WERI-Rb-1 (cell line): ENCODE results near the gene USP49.
A peak's percentile ranks its signal among the peaks of the same experiment; 100 is the strongest.
"Not testable (repeated sequence)": the region's sequence is repeated elsewhere in the genome, so short reads cannot be mapped to it uniquely, and the experiment has no call there.

ENCODE experiments used
- DNase-seq: peaks from one replicate; pipeline ENCODE4 v3.0.0-alpha.2; 2020
- H3K27ac ChIP-seq: fragments of 250-450 bp; sonication (Bioruptor Pico); 2 replicates; pipeline ENCODE4 v1.5.1; 2020; ENCODE audit warnings: mild to moderate bottlenecking, moderate library complexity
- H3K27me3 ChIP-seq: fragments of 250-450 bp; sonication (Bioruptor Pico); 2 replicates; pipeline ENCODE4 v1.5.1; 2021; ENCODE audit warnings: mild to moderate bottlenecking, low read depth, moderate library complexity; ENCODE audit not compliant: insufficient read depth, severe bottlenecking
- H3K36me3 ChIP-seq: fragments of 250-450 bp; sonication (Bioruptor Pico); 2 replicates; pipeline ENCODE4 v1.5.1; 2020; ENCODE audit warnings: mild to moderate bottlenecking, moderate library complexity
- H3K4me3 ChIP-seq: 2 replicates; pipeline ENCODE4 v1.5.1; 2011; ENCODE audit warnings: low read depth, mild to moderate bottlenecking, control low read depth, low read length
- H3K9me3 ChIP-seq: fragments of 250-450 bp; sonication (Bioruptor Pico); 2 replicates; pipeline ENCODE4 v1.5.1; 2021; ENCODE audit warnings: mild to moderate bottlenecking, moderate library complexity; ENCODE audit not compliant: severe bottlenecking
- CTCF ChIP-seq: IDR thresholded peaks from 2 replicates; pipeline ENCODE4 v1.5.1; 2011; ENCODE audit warnings: low read depth, mild to moderate bottlenecking, control low read depth, inconsistent platforms, low read length

USP49 gene

GRCh38 chr6:41770381-41771057 is 124.7 kb downstream of the USP49 start:
- Histone ChIP-seq H3K27me3 (no peaks in the 10 kb centered on the region), H3K4me3 (no peak overlapping the region), H3K9me3 (no peaks in the 10 kb centered on the region), H3K36me3 (peaks cover 51% of the 10 kb centered on the region), H3K27ac (no peak overlapping the region)
- DNase-seq, result no peak
- no peak for TF ChIP-seq CTCF

GRCh38 chr6:41769376-41769775 is 125.8 kb downstream of the USP49 start:
- TF ChIP-seq CTCF, result no peak
- H3K36me3 ChIP-seq, result peaks cover 40% of the 10 kb centered on the region
- H3K9me3 ChIP-seq, result no peaks in the 10 kb centered on the region
- H3K27me3 ChIP-seq, result no peaks in the 10 kb centered on the region
- H3K27ac ChIP-seq, result 0 out of 2 replicates have a peak overlapping the region, but pooled peaks have one; percentile 1
- DNase-seq, result no peak
- no peak overlapping the region for H3K4me3 ChIP-seq

DNA sequence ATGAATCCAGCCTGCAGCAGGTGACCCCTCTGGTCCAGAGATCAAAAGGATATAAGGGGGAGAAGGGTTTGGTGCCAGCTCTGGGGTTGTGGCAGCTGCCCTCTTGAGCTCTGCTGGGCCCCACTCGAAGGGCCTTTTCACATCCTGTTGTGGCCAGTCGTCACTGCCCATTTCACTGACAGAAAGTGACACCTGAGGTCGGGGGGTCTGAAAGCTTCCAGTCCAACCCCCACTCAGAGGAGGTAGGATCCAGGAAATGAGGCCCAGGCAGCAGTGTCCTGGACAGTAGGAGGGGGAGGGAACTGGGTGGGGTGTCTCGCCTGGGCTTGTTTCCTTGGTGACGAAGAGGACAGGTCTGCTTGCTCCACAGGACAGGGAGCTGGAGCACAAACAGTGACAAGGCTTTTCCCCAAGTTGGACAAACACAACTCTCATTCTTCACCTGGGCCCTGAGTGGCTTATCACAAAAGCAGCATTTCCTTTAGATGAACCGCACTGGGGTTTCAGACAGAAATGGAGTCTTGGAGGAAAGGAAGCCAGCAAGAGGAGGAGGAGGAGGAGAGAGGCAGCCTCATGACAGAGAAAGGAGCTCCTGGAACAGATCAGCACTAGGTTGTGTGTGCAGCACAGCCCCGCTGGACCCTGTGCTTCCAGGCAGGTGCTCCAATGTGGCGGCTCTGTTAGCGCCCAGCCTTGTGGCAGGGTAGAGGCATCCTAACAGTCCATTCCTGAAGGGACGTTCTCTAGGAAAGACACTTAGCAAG is 126.4 kb downstream of the USP49 start:
- H3K4me3 ChIP-seq, result no peak overlapping the region
- H3K9me3 ChIP-seq, result no peaks in the 10 kb centered on the region
- TF ChIP-seq CTCF, result no peak
- H3K27me3 ChIP-seq, result no peaks in the 10 kb centered on the region
- peak overlapping the region; percentile 1; the same call in 1 of the 2 replicates for H3K27ac ChIP-seq
- peaks cover 33% of the 10 kb centered on the region for H3K36me3 ChIP-seq
- peak; percentile 56 for DNase-seq

GRCh38 chr6:41767112-41767833 is 127.9 kb downstream of the USP49 start:
- H3K27ac ChIP-seq, result no peak overlapping the region
- H3K27me3 ChIP-seq, result no peaks in the 10 kb centered on the region
- peaks cover 25% of the 10 kb centered on the region for H3K36me3 ChIP-seq
- H3K9me3 ChIP-seq, result no peaks in the 10 kb centered on the region
- H3K4me3 ChIP-seq, result no peak overlapping the region
- TF ChIP-seq CTCF, result no peak
- DNase-seq, result no peak

- H3K27ac ChIP-seq, H3K9me3 ChIP-seq, DNase-seq, H3K27me3 ChIP-seq, H3K4me3 ChIP-seq: not testable (repeated sequence)
- peaks cover 14% of the 10 kb centered on the region for H3K36me3 ChIP-seq
Observed at GRCh38 chr6:41766043-41766664, 129.0 kb downstream of the USP49 start.

GRCh38 chr6:41763470-41763869 is 131.7 kb downstream of the USP49 start:
- TF ChIP-seq CTCF, result no peak
- Histone ChIP-seq H3K36me3 (no peaks in the 10 kb centered on the region), H3K4me3 (no peak overlapping the region), H3K27me3 (no peaks in the 10 kb centered on the region), H3K9me3 (no peaks in the 10 kb centered on the region), H3K27ac (no peak overlapping the region)
- no peak for DNase-seq
